Measurements from ENCODE around the gene TRDMT1.

Gene TRDMT1

GRCh38 chr10:17229967-17230682 lies 28.7 kb upstream of the TRDMT1 start:
- DNase-seq = peak; percentile 91

GRCh38 chr10:17229717-17229966 lies 28.2 kb upstream of the TRDMT1 start:
- DNase-seq = peak; percentile 81

GRCh38 chr10:17229016-17229716 lies 27.7 kb upstream of the TRDMT1 start:
- DNase-seq = peak; percentile 81

- peak; percentile 65 for DNase-seq
Measured at GRCh38 chr10:17228091-17229015, 26.9 kb upstream of the TRDMT1 start, which contains the start of gene VIM. Gene VIM (plus strand): TSS chr10:17228241. CDS start chr10:17229423, 1,182 bp downstream.

- peak; percentile 61 for DNase-seq
Measured at GRCh38 chr10:17227367-17228090, 26.1 kb upstream of the TRDMT1 start.

- peak; percentile 28 for DNase-seq
Measured at GRCh38 chr10:17226891-17227303, 25.4 kb upstream of the TRDMT1 start.

- no peak for DNase-seq
Measured at GRCh38 chr10:17225808-17226207, 24.3 kb upstream of the TRDMT1 start.

- DNase-seq = no peak
Measured at GRCh38 chr10:17222329-17222728, 20.9 kb upstream of the TRDMT1 start.

GRCh38 chr10:17220652-17221100 lies 19.2 kb upstream of the TRDMT1 start:
- peak; percentile 85 for DNase-seq

- no peak for DNase-seq
Measured at GRCh38 chr10:17219024-17219423, 17.6 kb upstream of the TRDMT1 start.

- DNase-seq = no peak
Measured at GRCh38 chr10:17217631-17218232, 16.3 kb upstream of the TRDMT1 start.

- DNase-seq = no peak
Measured at GRCh38 chr10:17216901-17217395, 15.5 kb upstream of the TRDMT1 start.

- DNase-seq = peak; percentile 80
Measured at GRCh38 chr10:17216217-17216900, 14.9 kb upstream of the TRDMT1 start.

GRCh38 chr10:17215782-17216122 lies 14.3 kb upstream of the TRDMT1 start:
- DNase-seq = no peak

GRCh38 chr10:17214971-17215781 lies 13.7 kb upstream of the TRDMT1 start:
- peak; percentile 26 for DNase-seq

- DNase-seq = no peak
Measured at GRCh38 chr10:17214526-17214925, 13.1 kb upstream of the TRDMT1 start.

- peak; percentile 54 for DNase-seq
Measured at GRCh38 chr10:17213646-17214349, 12.3 kb upstream of the TRDMT1 start.

- DNase-seq = no peak
Measured at GRCh38 chr10:17212802-17213221, 11.3 kb upstream of the TRDMT1 start.

GRCh38 chr10:17210361-17210760 lies 8.9 kb upstream of the TRDMT1 start:
- DNase-seq = no peak

- DNase-seq = no peak
Measured at GRCh38 chr10:17209881-17210280, 8.4 kb upstream of the TRDMT1 start.
